Tibial nerve (tissue), 4 donors: ENCODE results near the gene NQO2.

ENCODE experiments used
- EP300 ChIP-seq, 2 donors: sonication (generic); formaldehyde crosslinking; IDR thresholded peaks; one replicate each; pipeline ENCODE4 v1.6.1; 2017; ENCODE audit warnings: antibody characterized with exemption in 2 of 2, mild to moderate bottlenecking in 1 of 2
- POLR2A ChIP-seq, 2 donors: fragments of 450-650 bp; IDR thresholded peaks; one replicate each; pipeline ENCODE4 v1.6.1; 2017; ENCODE audit warnings: antibody characterized with exemption in 2 of 2, mild to moderate bottlenecking in 2 of 2, moderate library complexity in 2 of 2
- TF ChIP-seq, protein P1 (sequence below), 5 experiments: fragments of 200-600 bp in 3 of 5; fragments of 450-650 bp in 2 of 5; sonication (generic) in 3 of 5; IDR thresholded peaks; one replicate each; pipeline ENCODE4 v1.5.1; 2016 to 2019; ENCODE audit warnings: antibody characterized with exemption in 5 of 5, mild to moderate bottlenecking in 3 of 5, moderate library complexity in 2 of 5

DNA sequence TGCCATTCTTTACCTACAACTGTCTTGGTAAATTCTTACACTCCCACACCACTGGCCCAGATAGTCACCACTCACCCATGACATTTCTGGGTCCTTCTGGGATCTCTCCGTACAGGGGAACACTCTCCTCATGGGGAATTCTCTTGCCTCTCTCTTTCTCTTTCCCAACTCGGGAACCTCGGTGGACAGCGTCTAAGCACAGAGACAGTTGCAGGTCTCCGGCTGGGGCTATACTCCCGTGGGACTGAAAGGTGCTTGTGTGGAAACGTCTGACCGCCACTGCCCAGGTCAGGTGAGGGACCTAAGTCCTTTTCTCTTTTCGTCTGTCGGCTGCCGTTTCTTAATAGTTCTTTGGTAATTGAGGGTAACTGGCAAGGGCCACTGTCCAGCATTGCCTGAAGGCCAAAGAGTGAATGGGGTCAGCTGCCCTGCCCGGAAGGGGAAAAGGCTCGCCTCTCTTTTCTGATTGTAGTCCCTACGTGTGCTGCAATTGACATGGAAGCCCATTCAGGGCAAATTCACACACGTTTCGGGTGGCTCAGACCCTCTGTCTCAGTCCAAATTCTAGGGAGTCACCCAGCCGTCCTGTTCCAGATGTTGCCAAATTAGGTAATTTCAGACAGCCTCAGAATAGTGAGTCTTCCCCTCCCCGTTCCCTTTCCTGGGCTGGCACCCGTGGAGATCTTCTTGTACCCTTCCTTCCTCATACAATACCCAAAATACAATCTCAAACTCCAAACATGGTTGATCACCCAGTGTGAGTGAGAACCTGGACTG lies 37.4 kb downstream of the NQO2 start:
- TF ChIP-seq, protein P1, sequence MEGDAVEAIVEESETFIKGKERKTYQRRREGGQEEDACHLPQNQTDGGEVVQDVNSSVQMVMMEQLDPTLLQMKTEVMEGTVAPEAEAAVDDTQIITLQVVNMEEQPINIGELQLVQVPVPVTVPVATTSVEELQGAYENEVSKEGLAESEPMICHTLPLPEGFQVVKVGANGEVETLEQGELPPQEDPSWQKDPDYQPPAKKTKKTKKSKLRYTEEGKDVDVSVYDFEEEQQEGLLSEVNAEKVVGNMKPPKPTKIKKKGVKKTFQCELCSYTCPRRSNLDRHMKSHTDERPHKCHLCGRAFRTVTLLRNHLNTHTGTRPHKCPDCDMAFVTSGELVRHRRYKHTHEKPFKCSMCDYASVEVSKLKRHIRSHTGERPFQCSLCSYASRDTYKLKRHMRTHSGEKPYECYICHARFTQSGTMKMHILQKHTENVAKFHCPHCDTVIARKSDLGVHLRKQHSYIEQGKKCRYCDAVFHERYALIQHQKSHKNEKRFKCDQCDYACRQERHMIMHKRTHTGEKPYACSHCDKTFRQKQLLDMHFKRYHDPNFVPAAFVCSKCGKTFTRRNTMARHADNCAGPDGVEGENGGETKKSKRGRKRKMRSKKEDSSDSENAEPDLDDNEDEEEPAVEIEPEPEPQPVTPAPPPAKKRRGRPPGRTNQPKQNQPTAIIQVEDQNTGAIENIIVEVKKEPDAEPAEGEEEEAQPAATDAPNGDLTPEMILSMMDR (IDR thresholded peaks at IDR 0.05): no peak
- no peak for TF ChIP-seq POLR2A (IDR thresholded peaks at IDR 0.05)
- TF ChIP-seq EP300 (IDR thresholded peaks at IDR 0.05): no peak
